HEK293T (cell line): ENCODE measurements around the gene LRMDA.
"Not testable (repeated sequence)": the region's sequence is repeated elsewhere in the genome, so short reads cannot be mapped to it uniquely, and the experiment has no call there.

Experiments
- CTCF ChIA-PET: fragments of 350-600 bp; formaldehyde crosslinking; extraction: SDS; loops from one replicate; lab custom pipeline; 2021; ENCODE audit warnings: antibody characterized with exemption, inconsistent platforms; lab: Yijun Ruan, JAX
- POLR2A ChIA-PET: fragments of 350-600 bp; formaldehyde crosslinking; extraction: SDS; loops from one replicate; lab custom pipeline; 2020; ENCODE audit warnings: antibody characterized with exemption, inconsistent platforms; lab: Yijun Ruan, JAX
- DNase-seq: peaks from one replicate; pipeline ENCODE4 v3.0.0; 2012; ENCODE audit warnings: mixed read lengths; ENCODE audit errors: extremely low spot score
- ARNT ChIP-seq: fragments of 450-650 bp; IDR thresholded peaks from 2 replicates; pipeline ENCODE4 v1.6.1; 2017; ENCODE audit warnings: mild to moderate bottlenecking
- BHLHE40 ChIP-seq: fragments of 450-650 bp; IDR thresholded peaks from 2 replicates; pipeline ENCODE4 v1.6.1; 2016; ENCODE audit warnings: mild to moderate bottlenecking, moderate library complexity, borderline replicate concordance
- CTBP1 ChIP-seq: fragments of 450-650 bp; IDR thresholded peaks from 2 replicates; pipeline ENCODE4 v1.6.1; 2016; ENCODE audit warnings: borderline replicate concordance
- ELF4 ChIP-seq: fragments of 450-650 bp; IDR thresholded peaks from 2 replicates; pipeline ENCODE4 v1.6.1; 2017; ENCODE audit warnings: antibody characterized with exemption
- FOXA1 ChIP-seq: fragments of 450-650 bp; IDR thresholded peaks from 2 replicates; pipeline ENCODE4 v1.6.1; 2016; ENCODE audit warnings: mild to moderate bottlenecking
- FOXK2 ChIP-seq: fragments of 450-650 bp; IDR thresholded peaks from 2 replicates; pipeline ENCODE4 v1.6.1; 2016; ENCODE audit warnings: mild to moderate bottlenecking
- FOXM1 ChIP-seq: fragments of 450-650 bp; IDR thresholded peaks from 2 replicates; pipeline ENCODE4 v1.6.1; 2017; ENCODE audit warnings: mild to moderate bottlenecking, borderline replicate concordance
- HDGF ChIP-seq: fragments of 450-650 bp; IDR thresholded peaks from 2 replicates; pipeline ENCODE4 v1.6.1; 2017; ENCODE audit warnings: antibody characterized with exemption, borderline replicate concordance
- L3MBTL2 ChIP-seq: fragments of 450-650 bp; conservative IDR thresholded peaks from 2 replicates; pipeline ENCODE4 v1.6.1; 2016; ENCODE audit warnings: mild to moderate bottlenecking
- LEF1 ChIP-seq: fragments of 450-650 bp; IDR thresholded peaks from 2 replicates; pipeline ENCODE4 v1.6.1; 2017; ENCODE audit warnings: mild to moderate bottlenecking, borderline replicate concordance
- NFRKB ChIP-seq: fragments of 450-650 bp; IDR thresholded peaks from 2 replicates; pipeline ENCODE4 v1.6.1; 2016; ENCODE audit warnings: mild to moderate bottlenecking, moderate library complexity
- PKNOX1 ChIP-seq: fragments of 450-650 bp; IDR thresholded peaks from 2 replicates; pipeline ENCODE4 v1.6.1; 2016
- SP1 ChIP-seq: fragments of 450-650 bp; IDR thresholded peaks from 2 replicates; pipeline ENCODE4 v1.6.1; 2017
- SUZ12 ChIP-seq: fragments of 450-650 bp; IDR thresholded peaks from 2 replicates; pipeline ENCODE4 v1.6.1; 2016; ENCODE audit warnings: mild to moderate bottlenecking
- TARDBP ChIP-seq: fragments of 450-650 bp; IDR thresholded peaks from 2 replicates; pipeline ENCODE4 v1.6.1; 2016
- ZNF384 ChIP-seq: fragments of 450-650 bp; IDR thresholded peaks from 2 replicates; pipeline ENCODE4 v1.6.1; 2016

Gene LRMDA

GRCh38 chr10:75599875-75600648, 168.6 kb downstream of the LRMDA start:
- CTCF ChIA-PET, result no interaction called here
- POLR2A ChIA-PET, result interaction anchor here (1.1 to 11.4 kb wide), 2 partner anchors 201 to 241 kb away, joined by 3 to 101 read pairs; partner anchors contain the start of gene ZNF503
- TF ChIP-seq FOXA1 (0 out of 2 replicates have a peak, but pooled peaks have one; percentile 20), CTBP1 (peak; percentile 87), PKNOX1 (peak; percentile 79), SP1 (no peak)
- no peak for DNase-seq

- no peak for TF ChIP-seq CTBP1
- 0 out of 2 replicates have a peak, but pooled peaks have one; percentile 13 for TF ChIP-seq FOXK2
- CTCF ChIA-PET, result no interaction called here
- POLR2A ChIA-PET, result interaction anchor here (1.4 to 11.4 kb wide), 2 partner anchors 13 to 202 kb away, joined by 4 to 101 read pairs; partner anchors contain the start of gene ZNF503
- no peak for DNase-seq
Observed at GRCh38 chr10:75600833-75601232, 169.4 kb downstream of the LRMDA start.

GRCh38 chr10:75602341-75602740, 170.9 kb downstream of the LRMDA start:
- TF ChIP-seq ARNT, result no peak
- no peak for TF ChIP-seq FOXA1
- TF ChIP-seq HDGF, result no peak
- TF ChIP-seq FOXK2, result no peak
- TF ChIP-seq NFRKB, result no peak
- TF ChIP-seq PKNOX1, result no peak
- TF ChIP-seq ELF4, result no peak
- no peak for TF ChIP-seq FOXM1
- TF ChIP-seq BHLHE40, result no peak
- TF ChIP-seq ZNF384, result no peak
- no peak for TF ChIP-seq SP1
- TF ChIP-seq L3MBTL2, result no peak
- no peak for TF ChIP-seq CTBP1
- no peak for TF ChIP-seq TARDBP
- TF ChIP-seq SUZ12, result no peak
- no peak for TF ChIP-seq LEF1
- DNase-seq, result no peak
- POLR2A ChIA-PET, result interaction anchor here (11.4 kb wide), 1 partner anchor 203 kb away, joined by 101 read pairs; the partner anchor contains the start of gene ZNF503
- CTCF ChIA-PET, result interaction anchor here (0.5 to 1.4 kb wide), 4 partner anchors 8 to 390 kb away, joined by 3 to 4 read pairs (median 4); no protein-coding TSS in a partner anchor

- TF ChIP-seq HDGF (no peak), PKNOX1 (no peak)
- ChIA-PET POLR2A (interaction anchor here (1.0 kb wide), 1 partner anchor 203 kb away, joined by 3 read pairs; the partner anchor contains the start of gene ZNF503), CTCF (interaction anchor here (1.4 kb wide), 1 partner anchor 11 kb away, joined by 4 read pairs; no protein-coding TSS in a partner anchor)
- DNase-seq, result no peak
Observed at GRCh38 chr10:75605096-75605495, 173.7 kb downstream of the LRMDA start.

GRCh38 chr10:75605795-75606194, 174.4 kb downstream of the LRMDA start:
- CTCF ChIA-PET, result interaction anchor here (1.4 kb wide), 1 partner anchor 12 kb away, joined by 4 read pairs; no protein-coding TSS in a partner anchor
- DNase-seq, POLR2A ChIA-PET: not testable (repeated sequence)

- ChIA-PET CTCF (no interaction called here), POLR2A (interaction anchor here (1.3 kb wide), 1 partner anchor 204 kb away, joined by 3 read pairs; the partner anchor contains the start of gene ZNF503)
- TF ChIP-seq NFRKB (no peak), SUZ12 (no peak), PKNOX1 (no peak), L3MBTL2 (no peak), FOXK2 (no peak), ZNF384 (no peak), SP1 (no peak), FOXA1 (no peak), ARNT (no peak), LEF1 (no peak)
- no peak for DNase-seq
Observed at GRCh38 chr10:75606203-75606779, 174.9 kb downstream of the LRMDA start.
